GM19372 (cell line): Measurements from ENCODE around the gene CRELD1.
"Not testable (repeated sequence)": the region's sequence is repeated elsewhere in the genome, so short reads cannot be mapped to it uniquely, and the experiment has no call there.

Source experiments
- ATAC-seq: cut with Tn5 transposase; IDR thresholded peaks from one replicate; pipeline ENCODE4 v1.9.1; 2021; ENCODE audit warnings: mild to moderate bottlenecking, low read depth, moderate library complexity; ENCODE audit not compliant: unreplicated experiment

Gene CRELD1

GRCh38 chr3:9933561-9934234 is at the start of gene CRELD1:
Gene CRELD1 (plus strand): TSS chr3:9933834. CDS start chr3:9934439, 605 bp downstream.
- peak; percentile 87 for ATAC-seq

GRCh38 chr3:9884555-9885165 is 49.0 kb upstream of the CRELD1 start:
- ATAC-seq: no peak

- no peak for ATAC-seq
These were observed 47.3 kb upstream of the CRELD1 start for GRCh38 chr3:9886328-9886727.

- no peak for ATAC-seq
These were observed 46.2 kb upstream of the CRELD1 start for GRCh38 chr3:9887480-9887879.

- ATAC-seq: no peak
These were observed 45.1 kb upstream of the CRELD1 start for GRCh38 chr3:9888540-9888939.

- ATAC-seq: no peak
These were observed 44.2 kb upstream of the CRELD1 start for GRCh38 chr3:9889405-9889804.

- ATAC-seq: peak; percentile 84
These were observed 43.2 kb upstream of the CRELD1 start, which contains the start of gene JAGN1 for GRCh38 chr3:9890249-9891071. Gene JAGN1 (plus strand): TSS chr3:9890610. CDS start chr3:9890723, 113 bp downstream.

- ATAC-seq: no peak
These were observed 42.5 kb upstream of the CRELD1 start for GRCh38 chr3:9891072-9891622.

- ATAC-seq: no peak
These were observed 39.9 kb upstream of the CRELD1 start for GRCh38 chr3:9893739-9894138.

- ATAC-seq: not testable (repeated sequence)
These were observed 37.9 kb upstream of the CRELD1 start for GRCh38 chr3:9895715-9896114.

- ATAC-seq: not testable (repeated sequence)
These were observed 36.8 kb upstream of the CRELD1 start for GRCh38 chr3:9896755-9897407.

GRCh38 chr3:9897408-9898372 is 35.9 kb upstream of the CRELD1 start:
- ATAC-seq: peak; percentile 66

- ATAC-seq: no peak
These were observed 35.0 kb upstream of the CRELD1 start for GRCh38 chr3:9898467-9899241.

- ATAC-seq: no peak
These were observed 34.3 kb upstream of the CRELD1 start for GRCh38 chr3:9899289-9899791.

- ATAC-seq: not testable (repeated sequence)
These were observed 32.6 kb upstream of the CRELD1 start for GRCh38 chr3:9900965-9901415.

- no peak for ATAC-seq
These were observed 31.7 kb upstream of the CRELD1 start for GRCh38 chr3:9901967-9902366.

GRCh38 chr3:9902372-9903237 is 31.0 kb upstream of the CRELD1 start, which contains the start of gene IL17RE:
Gene IL17RE (plus strand): TSS chr3:9902848. CDS start chr3:9902933, 85 bp downstream.
- no peak for ATAC-seq
